Tibial artery (tissue), 4 donors: ENCODE measurements around the gene MBNL3.

ENCODE experiments used
- DNase-seq, 2 donors: peaks; one replicate each; pipeline ENCODE4 v3.0.0-alpha.2; 2019
- H3K27ac ChIP-seq, 2 donors: fragments of 200-600 bp; sonication (generic) in 1 of 2; 1 replicate in 1 of 2; 2 replicates in 1 of 2; pipeline ENCODE4 v1.5.1; 2018 to 2019; ENCODE audit warnings: mild to moderate bottlenecking in 1 of 2
- H3K27me3 ChIP-seq, 2 donors: fragments of 200-600 bp; sonication (generic) in 1 of 2; one replicate each; pipeline versions ENCODE4 v1.5.1 to v1.6.0; 2016 to 2019
- H3K36me3 ChIP-seq, 3 donors: fragments of 200-600 bp; sonication (generic) in 2 of 3; one replicate each; pipeline ENCODE4 v1.5.1; 2016 to 2019; ENCODE audit warnings: mild to moderate bottlenecking in 2 of 3
- H3K4me1 ChIP-seq, 4 donors: fragments of 200-600 bp; sonication (generic) in 2 of 4; 1 replicate in 3 of 4; 2 replicates in 1 of 4; pipeline ENCODE4 v1.5.1; 2016 to 2019
- H3K4me3 ChIP-seq, 2 donors: fragments of 200-600 bp; sonication (generic) in 1 of 2; 1 replicate in 1 of 2; 2 replicates in 1 of 2; pipeline ENCODE4 v1.5.1; 2018 to 2019; ENCODE audit warnings: mild to moderate bottlenecking in 2 of 2
- H3K9me3 ChIP-seq, 3 donors: fragments of 200-600 bp; sonication (generic) in 1 of 3; one replicate each; pipeline ENCODE4 v1.5.1; 2016 to 2019
- CTCF ChIP-seq, 2 experiments: fragments of 200-600 bp in 1 of 2; fragments of 450-650 bp in 1 of 2; IDR thresholded peaks; one replicate each; pipeline ENCODE4 v1.5.1; 2017 to 2019; ENCODE audit warnings: antibody characterized with exemption in 2 of 2, mild to moderate bottlenecking in 1 of 2, moderate library complexity in 1 of 2
- intact Hi-C: fragments of 100-400 bp; cut with DNase I; formaldehyde crosslinking; loops from one replicate; pipeline ENCODE4 v1.15.0; 2023; ENCODE audit warnings: low total_unique reads

The MBNL3 gene

DNA sequence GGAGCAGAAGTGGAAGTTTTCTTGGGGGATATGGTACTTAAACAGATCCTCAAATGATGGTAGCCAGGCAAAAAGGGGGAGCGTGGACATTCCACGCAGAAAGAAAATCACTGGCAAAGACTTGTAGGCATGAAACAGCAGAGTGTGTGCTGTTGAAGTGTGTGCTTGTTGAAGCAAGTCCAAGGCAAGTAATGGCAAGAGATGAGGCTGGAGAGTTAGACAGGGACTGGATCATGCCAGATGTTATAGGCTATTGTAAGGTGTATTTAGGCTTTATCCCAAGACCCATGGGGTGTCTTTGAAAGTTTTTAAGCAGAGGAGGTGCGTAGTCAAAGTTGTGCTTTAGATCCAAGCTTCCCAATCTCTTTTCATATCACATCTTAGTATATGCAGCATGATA, 124.5 kb downstream of the MBNL3 start:
- H3K9me3 ChIP-seq, result no peaks in the 10 kb centered on the region
- TF ChIP-seq CTCF (IDR thresholded peaks at IDR 0.05), result no peak
- H3K27ac ChIP-seq, result no peak overlapping the region
- no peak overlapping the region for H3K4me3 ChIP-seq
- H3K4me1 ChIP-seq, result no peaks in the 10 kb centered on the region
- H3K36me3 ChIP-seq, result no peaks in the 10 kb centered on the region
- no peaks in the 10 kb centered on the region for H3K27me3 ChIP-seq
- no peak for DNase-seq
- intact Hi-C loops, result no loop called here

GRCh38 chrX:132353430-132353829, 135.4 kb downstream of the MBNL3 start:
- H3K27me3 ChIP-seq, result no peaks in the 10 kb centered on the region
- no peak overlapping the region for H3K27ac ChIP-seq
- intact Hi-C loops, result no loop called here
- H3K9me3 ChIP-seq, result no peaks in the 10 kb centered on the region
- no peaks in the 10 kb centered on the region for H3K36me3 ChIP-seq
- H3K4me3 ChIP-seq, result no peak overlapping the region
- no peaks in the 10 kb centered on the region for H3K4me1 ChIP-seq
- no peak for TF ChIP-seq CTCF (IDR thresholded peaks at IDR 0.05)
- DNase-seq, result no peak

DNA sequence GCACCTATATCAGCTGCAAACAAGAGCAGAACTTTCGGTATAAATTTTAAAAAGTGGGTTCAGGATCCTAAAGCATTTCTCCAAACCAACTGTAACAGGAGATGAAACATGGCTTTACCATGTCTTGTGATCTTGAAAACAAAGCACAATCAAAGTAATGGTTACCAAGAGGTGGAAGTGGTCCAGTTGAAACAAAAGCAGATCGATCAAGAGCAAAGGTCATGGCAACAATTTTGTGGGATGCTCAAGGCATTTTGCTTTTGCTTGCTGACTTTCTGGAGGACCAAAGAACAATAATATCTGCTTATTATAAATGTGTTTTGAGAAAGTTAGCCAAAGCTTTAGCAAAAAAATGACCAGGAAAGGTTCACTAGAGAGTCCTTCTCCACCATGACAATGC, 152.7 kb downstream of the MBNL3 start:
- TF ChIP-seq CTCF (IDR thresholded peaks at IDR 0.05), result no peak
- DNase-seq, result no peak
- Histone ChIP-seq H3K4me1 (no peaks in the 10 kb centered on the region), H3K27me3 (no peaks in the 10 kb centered on the region), H3K27ac (no peak overlapping the region), H3K4me3 (no peak overlapping the region), H3K9me3 (no peaks in the 10 kb centered on the region), H3K36me3 (no peaks in the 10 kb centered on the region)
- intact Hi-C loops, result no loop called here

DNA sequence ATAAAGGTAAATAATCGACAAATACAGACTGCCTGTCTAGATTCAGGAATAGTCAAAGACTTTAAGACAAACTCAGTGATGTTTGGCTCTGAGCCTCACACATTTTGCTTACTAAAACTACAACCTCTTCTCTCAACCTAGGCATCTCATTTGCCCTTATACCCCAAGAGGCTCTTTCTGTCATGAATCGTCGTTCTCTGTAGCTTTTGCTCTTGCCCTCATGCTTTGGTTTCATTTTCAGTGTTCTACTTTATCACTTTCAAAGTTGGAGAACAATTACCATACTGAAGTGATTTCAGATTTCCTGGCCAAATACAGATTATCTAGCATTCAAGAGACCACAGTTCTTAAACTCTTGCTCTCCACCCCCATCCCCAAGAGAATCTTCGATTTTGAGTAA, 155.5 kb downstream of the MBNL3 start:
- Histone ChIP-seq H3K4me1 (no peaks in the 10 kb centered on the region), H3K4me3 (no peak overlapping the region), H3K27me3 (no peaks in the 10 kb centered on the region), H3K9me3 (no peaks in the 10 kb centered on the region), H3K36me3 (no peaks in the 10 kb centered on the region), H3K27ac (no peak overlapping the region)
- DNase-seq, result no peak
- TF ChIP-seq CTCF (IDR thresholded peaks at IDR 0.05), result no peak
- intact Hi-C loops, result no loop called here

GRCh38 chrX:132331532-132331931, 157.3 kb downstream of the MBNL3 start:
- no peaks in the 10 kb centered on the region for H3K4me1 ChIP-seq
- no peak for DNase-seq
- no peak for TF ChIP-seq CTCF (IDR thresholded peaks at IDR 0.05)
- no peaks in the 10 kb centered on the region for H3K27me3 ChIP-seq
- H3K36me3 ChIP-seq, result no peaks in the 10 kb centered on the region
- H3K9me3 ChIP-seq, result no peaks in the 10 kb centered on the region
- H3K4me3 ChIP-seq, result no peak overlapping the region
- intact Hi-C loops, result no loop called here
- no peak overlapping the region for H3K27ac ChIP-seq

DNA sequence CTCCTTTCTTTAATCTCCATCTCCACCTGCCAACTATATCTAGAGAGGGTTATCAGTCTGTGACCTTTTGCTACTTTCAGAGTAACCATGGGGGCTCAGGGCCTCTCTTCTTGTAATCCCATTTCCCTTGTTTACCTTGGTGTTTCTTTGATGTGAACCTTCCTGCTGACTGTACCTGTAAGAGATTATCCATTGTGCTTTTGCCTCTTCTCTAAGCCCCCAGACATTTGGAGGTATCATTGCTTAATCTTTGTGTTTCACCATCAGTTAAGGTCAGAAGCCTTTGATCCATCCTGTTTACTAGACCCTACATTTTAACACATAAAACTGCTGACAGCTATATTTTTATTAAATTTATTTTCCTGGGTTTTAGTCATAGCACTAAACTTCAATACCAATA, 157.8 kb downstream of the MBNL3 start:
- no peak for TF ChIP-seq CTCF (IDR thresholded peaks at IDR 0.05)
- peaks cover 0 to 4% (median 0%) of the 10 kb centered on the region in 3 donors for H3K9me3 ChIP-seq
- no peak for DNase-seq
- H3K4me1 ChIP-seq, result no peaks in the 10 kb centered on the region
- H3K4me3 ChIP-seq, result no peak overlapping the region
- no peak overlapping the region for H3K27ac ChIP-seq
- intact Hi-C loops, result no loop called here
- H3K27me3 ChIP-seq, result no peaks in the 10 kb centered on the region
- H3K36me3 ChIP-seq, result no peaks in the 10 kb centered on the region
